ENCODE results near the gene COL23A1. TPM values are rescaled to one million over a fixed set of nuclear protein-coding genes. Genes with fewer than 3 reads are reported as not detected.

The COL23A1 gene
- total and polyA plus RNA-seq, 2 of the 8 experiments (the other 6 are each of a cell fraction or from before 2014, with no cell fraction given) = 3.1 to 4.7 TPM

DNA sequence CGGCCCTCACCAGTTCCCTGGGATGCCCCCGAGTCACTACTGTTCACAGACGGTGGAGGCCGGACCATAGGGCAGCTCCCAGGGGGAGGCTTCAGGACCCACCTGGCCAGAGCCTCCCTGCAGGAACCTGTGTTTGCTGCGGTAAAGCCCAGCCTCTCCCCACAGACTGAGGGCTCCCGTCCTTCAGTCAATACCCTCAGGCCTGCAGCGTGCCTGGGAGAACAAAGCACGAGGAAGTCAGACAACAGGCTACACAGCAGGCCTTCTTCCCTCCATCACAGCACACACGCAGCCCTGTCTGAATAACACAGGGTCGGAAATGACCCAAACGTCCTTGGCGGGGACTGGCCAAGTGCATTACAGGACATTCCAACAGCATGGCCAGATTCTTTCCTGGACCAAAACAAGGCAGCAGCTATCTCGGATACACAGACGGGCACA lies 34.4 kb downstream of the COL23A1 start (continued):
- TF ChIP-seq ATF2 (IDR thresholded peaks at IDR 0.05; ENCODE audit: low read length) (no peak), CBX8 (IDR thresholded peaks at IDR 0.05; ENCODE audit: borderline replicate concordance, low read depth, low read length) (no peak), RAD21 (IDR thresholded peaks at IDR 0.05 in 1 of 2, conservative IDR thresholded peaks at IDR 0.05 in 1 of 2; ENCODE audit: low read depth in 2 of 2, low read length in 2 of 2) (peak in 1 of 2 experiments; percentile 8; a peak in 2 of 4 replicates), SIN3A (conservative IDR thresholded peaks at IDR 0.05 in 1 of 2, IDR thresholded peaks at IDR 0.05 in 1 of 2; ENCODE audit: low read depth in 1 of 2, low read length in 2 of 2) (0 out of 4 replicates have a peak, but pooled peaks of 1 of the 2 experiments have one; percentile 28), ASH2L (IDR thresholded peaks at IDR 0.05; ENCODE audit: low read length) (no peak), HDAC2 (IDR thresholded peaks at IDR 0.05; ENCODE audit: borderline replicate concordance in 1 of 2, low read depth in 2 of 2, low read length in 2 of 2) (peak; percentile 53 to 78; a peak in 2 of 4 replicates), TCF12 (IDR thresholded peaks at IDR 0.05; ENCODE audit: low read depth, low read length) (0 out of 2 replicates have a peak, but pooled peaks have one; percentile 64), CTBP2 (IDR thresholded peaks at IDR 0.05; ENCODE audit: borderline replicate concordance, insufficient read depth, insufficient read length, low read length) (peak; percentile 92), TEAD4 (IDR thresholded peaks at IDR 0.05; ENCODE audit: low read depth, low read length) (peak; percentile 65), RBBP5 (IDR thresholded peaks at IDR 0.05; ENCODE audit: borderline replicate concordance, low read depth, low read length) (no peak), POLR2AphosphoS5 (IDR thresholded peaks at IDR 0.05; ENCODE audit: low read depth, low read length) (0 out of 2 replicates have a peak, but pooled peaks have one; percentile 29), SP4 (IDR thresholded peaks at IDR 0.05; ENCODE audit: low read length) (no peak), SAP30 (IDR thresholded peaks at IDR 0.05; ENCODE audit: insufficient read depth, insufficient replicate concordance, low read length) (no peak), MAFK (IDR thresholded peaks at IDR 0.05; ENCODE audit: low read depth, low read length) (no peak), JUND (IDR thresholded peaks at IDR 0.05; ENCODE audit: low read length) (peak; percentile 54; the same call in 1 of the 2 replicates)
- TF ChIP-seq, protein P1, sequence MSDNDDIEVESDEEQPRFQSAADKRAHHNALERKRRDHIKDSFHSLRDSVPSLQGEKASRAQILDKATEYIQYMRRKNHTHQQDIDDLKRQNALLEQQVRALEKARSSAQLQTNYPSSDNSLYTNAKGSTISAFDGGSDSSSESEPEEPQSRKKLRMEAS (IDR thresholded peaks at IDR 0.05) = peak; percentile 99

All from H1 (cell line).